C4-2B (cell line): ENCODE measurements around the gene ARSB.
"Not testable (repeated sequence)": the region's sequence is repeated elsewhere in the genome, so short reads cannot be mapped to it uniquely, and the experiment has no call there.

Experiments
- H3K27ac ChIP-seq: fragments of 450-650 bp; 2 replicates; pipeline ENCODE4 v1.5.1; 2017
- ZFX ChIP-seq: fragments of 450-650 bp; IDR thresholded peaks from 2 replicates; pipeline ENCODE4 v1.6.1; 2017
- TF ChIP-seq, protein P1 (sequence below): fragments of 450-650 bp; conservative IDR thresholded peaks from 2 replicates; pipeline ENCODE4 v1.5.1; 2017; ENCODE audit warnings: mild to moderate bottlenecking

Gene ARSB

GRCh38 chr5:78887384-78888118 is 97.6 kb downstream of the ARSB start:
- TF ChIP-seq ZFX = no peak
- TF ChIP-seq, protein P1, sequence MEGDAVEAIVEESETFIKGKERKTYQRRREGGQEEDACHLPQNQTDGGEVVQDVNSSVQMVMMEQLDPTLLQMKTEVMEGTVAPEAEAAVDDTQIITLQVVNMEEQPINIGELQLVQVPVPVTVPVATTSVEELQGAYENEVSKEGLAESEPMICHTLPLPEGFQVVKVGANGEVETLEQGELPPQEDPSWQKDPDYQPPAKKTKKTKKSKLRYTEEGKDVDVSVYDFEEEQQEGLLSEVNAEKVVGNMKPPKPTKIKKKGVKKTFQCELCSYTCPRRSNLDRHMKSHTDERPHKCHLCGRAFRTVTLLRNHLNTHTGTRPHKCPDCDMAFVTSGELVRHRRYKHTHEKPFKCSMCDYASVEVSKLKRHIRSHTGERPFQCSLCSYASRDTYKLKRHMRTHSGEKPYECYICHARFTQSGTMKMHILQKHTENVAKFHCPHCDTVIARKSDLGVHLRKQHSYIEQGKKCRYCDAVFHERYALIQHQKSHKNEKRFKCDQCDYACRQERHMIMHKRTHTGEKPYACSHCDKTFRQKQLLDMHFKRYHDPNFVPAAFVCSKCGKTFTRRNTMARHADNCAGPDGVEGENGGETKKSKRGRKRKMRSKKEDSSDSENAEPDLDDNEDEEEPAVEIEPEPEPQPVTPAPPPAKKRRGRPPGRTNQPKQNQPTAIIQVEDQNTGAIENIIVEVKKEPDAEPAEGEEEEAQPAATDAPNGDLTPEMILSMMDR = no peak
- no peak overlapping the region for H3K27ac ChIP-seq

DNA sequence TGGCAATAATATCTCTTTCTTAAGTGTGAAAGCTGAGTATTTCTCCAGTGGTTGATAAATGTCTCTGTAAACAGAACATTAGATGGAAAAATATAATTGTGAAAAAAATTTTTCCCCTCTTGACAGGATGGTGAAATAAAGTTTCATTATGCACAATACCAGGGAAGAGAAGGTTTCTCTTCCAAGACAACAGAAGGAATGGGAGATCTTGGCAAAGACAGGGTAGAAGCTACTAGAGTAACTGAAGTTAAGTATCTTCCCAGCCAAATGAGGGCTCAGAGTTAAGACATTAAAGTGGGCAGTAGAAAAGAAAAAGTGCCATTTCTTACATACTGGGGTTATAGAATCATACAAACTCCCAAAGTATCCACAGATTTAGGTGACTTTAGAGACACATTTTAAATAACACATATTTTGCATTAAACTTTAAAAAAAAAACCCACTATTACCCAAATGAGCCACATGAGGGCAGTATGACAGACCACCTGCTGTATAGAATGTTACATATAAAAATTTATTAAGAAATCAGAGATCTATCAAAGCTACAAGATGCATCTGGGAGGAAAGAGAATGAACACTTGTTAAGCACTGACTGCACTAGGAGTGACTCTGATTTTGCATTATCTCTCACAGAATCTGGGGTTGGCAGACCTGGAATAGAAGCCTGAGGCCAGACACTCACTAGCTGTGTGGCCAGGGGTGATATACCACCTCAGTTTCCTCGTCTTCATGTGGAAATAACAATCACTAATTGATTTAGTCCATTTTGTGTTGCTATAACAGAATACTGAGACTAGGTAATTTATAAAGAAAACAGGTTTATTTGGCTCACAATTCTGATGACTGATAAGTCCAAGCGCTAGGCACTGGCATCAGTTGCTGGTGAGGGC is 98.5 kb downstream of the ARSB start:
- TF ChIP-seq, protein P1 = peak; percentile 82
- TF ChIP-seq ZFX = no peak
- no peak overlapping the region for H3K27ac ChIP-seq

DNA sequence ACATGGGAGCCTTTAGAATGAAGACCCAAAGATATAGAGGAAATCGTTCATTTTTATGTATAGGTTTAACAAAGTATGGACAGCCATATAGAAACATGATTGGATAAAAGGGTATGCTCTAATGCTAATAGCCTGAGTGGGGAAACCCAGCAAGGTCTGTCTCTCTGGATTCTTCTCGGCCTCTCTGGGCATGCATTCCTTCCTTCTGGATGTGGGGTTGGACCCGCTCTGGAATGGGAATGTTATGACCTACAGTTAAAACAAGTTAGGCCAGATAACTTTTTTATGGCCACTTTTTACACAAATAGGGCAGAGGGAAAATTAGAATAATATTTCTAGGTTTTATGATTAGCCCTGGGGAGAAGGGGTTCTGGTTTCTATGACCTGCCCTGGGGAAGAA is 103.2 kb downstream of the ARSB start:
- TF ChIP-seq, protein P1 = no peak
- no peak for TF ChIP-seq ZFX
- no peak overlapping the region for H3K27ac ChIP-seq

DNA sequence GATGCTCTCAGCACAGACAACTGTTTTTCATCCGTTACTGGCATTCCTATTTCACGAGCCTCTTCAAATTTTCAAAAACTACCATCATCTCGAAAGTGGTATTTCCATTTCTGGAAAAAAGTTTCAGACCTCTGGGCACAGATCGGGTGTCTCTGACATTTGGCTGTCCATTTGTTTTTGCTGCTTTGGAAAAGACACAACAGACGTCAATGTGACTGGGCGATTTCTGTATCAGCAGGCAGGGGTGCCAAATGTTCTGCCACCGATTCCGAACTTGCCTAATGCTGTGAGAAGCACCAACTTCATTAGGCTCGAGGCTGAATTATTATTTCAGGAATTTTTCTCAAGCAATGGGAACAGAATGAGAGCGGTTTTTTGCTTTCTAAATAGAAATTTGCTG is 105.6 kb downstream of the ARSB start:
- TF ChIP-seq, protein P1 = no peak
- no peak for TF ChIP-seq ZFX
- no peak overlapping the region for H3K27ac ChIP-seq

GRCh38 chr5:78866076-78866475 is 119.0 kb downstream of the ARSB start:
- H3K27ac ChIP-seq = not testable (repeated sequence)

DNA sequence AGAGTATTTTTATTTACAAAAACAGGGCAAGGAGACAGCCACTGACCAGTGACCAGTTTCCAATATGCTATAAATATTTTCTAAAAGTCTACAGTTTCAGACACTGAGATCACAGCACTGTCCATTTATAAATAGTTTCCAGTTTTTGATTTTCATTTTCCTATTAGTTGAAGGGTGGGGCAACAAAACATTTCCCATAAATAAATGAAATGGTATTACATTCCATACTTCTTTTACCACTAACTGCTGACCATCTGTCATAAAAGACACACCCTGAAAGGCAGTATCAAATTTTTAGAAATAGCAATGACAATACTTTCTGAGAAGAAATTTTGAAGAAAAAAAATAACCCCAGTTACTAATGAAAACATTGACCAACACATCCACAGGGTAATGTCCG is 126.7 kb downstream of the ARSB start:
- H3K27ac ChIP-seq = no peak overlapping the region
- TF ChIP-seq, protein P1 = no peak
- TF ChIP-seq ZFX = no peak

DNA sequence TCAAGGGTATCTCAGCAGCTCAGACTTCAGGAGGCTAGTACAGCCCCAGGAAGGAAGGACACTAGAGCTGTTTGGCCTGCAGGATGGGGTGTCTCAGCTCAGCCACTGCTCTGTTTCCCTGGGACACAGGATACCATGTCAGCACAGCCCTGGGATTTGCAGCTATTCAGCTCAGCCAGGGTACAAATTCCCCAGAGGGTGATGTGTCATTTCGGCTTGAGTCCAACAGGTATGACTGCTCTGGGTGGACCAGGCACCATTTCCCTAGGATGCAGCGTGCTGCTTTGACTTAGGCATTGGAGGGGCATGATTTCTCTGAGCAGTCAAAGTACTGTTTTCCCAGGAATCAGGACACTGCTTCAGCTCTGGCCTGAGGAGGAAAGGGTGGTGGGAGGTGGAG is 130.1 kb downstream of the ARSB start:
- TF ChIP-seq ZFX = no peak
- TF ChIP-seq, protein P1 = no peak
- H3K27ac ChIP-seq = no peak overlapping the region

DNA sequence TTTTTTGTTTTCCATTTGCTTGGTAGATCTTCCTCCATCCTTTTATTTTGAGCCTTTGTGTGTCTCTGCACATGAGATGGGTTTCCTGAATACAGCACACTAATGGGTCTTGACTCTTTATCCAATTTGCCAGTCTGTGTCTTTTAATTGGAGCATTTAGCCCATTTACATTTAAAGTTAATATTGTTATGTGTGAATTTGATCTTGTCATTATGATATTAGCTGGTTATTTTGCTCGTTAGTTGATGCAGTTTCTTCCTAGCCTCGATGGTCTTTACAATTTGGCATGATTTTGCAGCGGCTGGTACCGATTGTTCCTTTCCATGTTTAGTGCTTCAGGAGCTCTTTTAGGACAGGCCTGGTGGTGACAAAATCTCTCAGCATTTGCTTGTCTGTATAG is 133.2 kb downstream of the ARSB start:
- not testable (repeated sequence) for H3K27ac ChIP-seq
